ENCODE measurements around the gene OLFML3. TPM values are rescaled to one million over a fixed set of nuclear protein-coding genes. Genes with fewer than 3 reads are reported as not detected.

The OLFML3 gene
- total RNA-seq, 1 donor from 2014 or later = 6.1 TPM

DNA sequence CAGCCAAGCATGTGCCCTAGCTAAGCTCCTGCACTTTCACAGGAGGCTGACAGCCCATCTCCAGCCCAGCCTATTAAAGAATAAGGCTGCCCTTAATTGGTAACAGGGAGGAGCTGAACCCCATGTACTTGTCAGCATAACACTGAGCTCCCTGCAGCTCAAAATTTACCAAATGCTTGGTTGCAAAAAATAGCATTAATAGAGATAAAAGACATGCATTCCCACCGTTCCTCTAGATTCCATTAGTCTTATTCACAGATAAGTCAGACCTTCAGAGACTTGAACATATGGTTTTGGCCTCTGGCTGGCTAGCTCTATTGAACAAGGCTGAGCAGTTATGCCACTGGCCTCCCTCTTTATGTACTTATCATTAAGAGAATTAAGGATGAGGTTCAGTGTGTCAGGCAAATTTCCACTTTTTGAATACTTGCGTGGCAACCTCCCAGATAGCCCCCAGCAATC, 29.2 kb downstream of the OLFML3 start:
- TF ChIP-seq CTCF (conservative IDR thresholded peaks at IDR 0.05) = no peak
- Mint-ChIP-seq H3K9me3 (peaks cover 10% of the 10 kb centered on the region), H3K4me1 (peaks cover 4% of the 10 kb centered on the region), H3K4me3 (no peak overlapping the region), H3K36me3 (ENCODE audit: low read depth) (no peaks in the 10 kb centered on the region), H3K27ac (ENCODE audit: unreplicated experiment) (no peak overlapping the region), H3K27me3 (ENCODE audit: low read depth) (no peaks in the 10 kb centered on the region)
- DNase-seq (ENCODE audit: low read depth, low spot score) = no peak

DNA sequence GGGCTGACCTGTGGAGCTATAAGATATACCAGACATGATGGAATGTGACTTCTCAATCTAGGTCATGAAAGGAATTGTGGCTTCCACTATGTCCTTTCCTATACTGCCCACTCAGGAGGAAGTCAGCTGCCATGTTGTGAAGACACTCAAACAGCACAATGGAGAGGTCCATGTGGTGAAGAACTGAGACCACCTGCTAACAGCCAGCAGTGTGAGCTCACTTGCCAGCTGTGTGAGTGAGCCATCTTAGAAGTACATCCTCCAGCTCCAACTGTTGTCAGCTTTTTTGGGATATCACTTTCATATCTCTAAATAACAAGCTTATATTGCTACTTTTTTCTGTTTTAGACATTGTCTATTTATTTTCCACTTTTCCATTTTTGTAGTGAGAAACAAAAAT, 29.7 kb downstream of the OLFML3 start:
- H3K4me3 Mint-ChIP-seq = no peak overlapping the region
- no peaks in the 10 kb centered on the region for H3K36me3 Mint-ChIP-seq (ENCODE audit: low read depth)
- no peak overlapping the region for H3K27ac Mint-ChIP-seq (ENCODE audit: unreplicated experiment)
- no peak for TF ChIP-seq CTCF (conservative IDR thresholded peaks at IDR 0.05)
- H3K27me3 Mint-ChIP-seq (ENCODE audit: low read depth) = no peaks in the 10 kb centered on the region
- DNase-seq (ENCODE audit: low read depth, low spot score) = no peak
- peaks cover 10% of the 10 kb centered on the region for H3K9me3 Mint-ChIP-seq
- no peaks in the 10 kb centered on the region for H3K4me1 Mint-ChIP-seq

GRCh38 chr1:114009393-114009792, 30.1 kb downstream of the OLFML3 start:
- no peak for TF ChIP-seq CTCF (conservative IDR thresholded peaks at IDR 0.05)
- Mint-ChIP-seq H3K27me3 (ENCODE audit: low read depth) (no peaks in the 10 kb centered on the region), H3K9me3 (peaks cover 7% of the 10 kb centered on the region)

DNA sequence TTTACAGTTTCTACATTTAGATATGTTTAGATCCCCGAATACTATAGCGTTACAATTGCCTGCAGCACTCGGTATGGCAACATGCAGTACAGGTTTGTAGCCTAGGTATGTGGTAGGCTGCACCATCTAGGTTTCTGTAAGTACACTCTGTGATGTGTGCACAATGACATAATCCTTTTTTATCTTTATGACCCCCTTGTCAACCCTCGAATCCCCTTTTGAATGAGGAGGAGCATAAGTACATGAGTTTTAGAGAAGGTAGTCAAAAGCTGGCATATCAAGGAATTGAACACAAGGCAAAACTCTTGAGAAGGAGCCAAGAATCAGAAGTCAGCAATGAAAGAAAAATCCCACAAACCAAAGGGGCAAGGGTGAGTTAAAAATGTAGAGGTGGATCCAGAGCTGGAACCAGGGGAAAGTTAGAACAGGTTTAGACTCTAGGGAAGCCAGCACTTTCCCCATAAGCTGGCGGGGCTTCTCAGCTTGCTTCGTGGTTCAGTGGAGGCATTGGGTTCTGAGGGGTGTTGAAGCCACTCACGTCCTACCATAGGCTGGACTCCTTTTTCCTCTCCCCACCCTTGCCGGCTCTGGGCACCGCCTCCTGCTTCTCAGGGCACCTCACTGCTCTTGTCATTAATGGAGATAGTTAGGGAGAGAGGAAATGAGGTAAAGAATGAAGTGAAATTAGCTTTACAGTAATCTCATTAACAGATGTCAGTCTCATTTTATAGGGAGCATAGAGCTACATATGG, 31.3 kb downstream of the OLFML3 start:
- no peaks in the 10 kb centered on the region for H3K4me1 Mint-ChIP-seq
- H3K27me3 Mint-ChIP-seq (ENCODE audit: low read depth) = no peaks in the 10 kb centered on the region
- H3K4me3 Mint-ChIP-seq = no peak overlapping the region
- peaks cover 2% of the 10 kb centered on the region for H3K9me3 Mint-ChIP-seq
- no peak overlapping the region for H3K27ac Mint-ChIP-seq (ENCODE audit: unreplicated experiment)
- DNase-seq (ENCODE audit: low read depth, low spot score) = no peak
- TF ChIP-seq CTCF (conservative IDR thresholded peaks at IDR 0.05) = no peak
- H3K36me3 Mint-ChIP-seq (ENCODE audit: low read depth) = no peaks in the 10 kb centered on the region

More at GRCh38 chr1:114009393-114009792, 30.1 kb downstream of the OLFML3 start:
- Mint-ChIP-seq H3K4me3 (no peak overlapping the region), H3K36me3 (ENCODE audit: low read depth) (no peaks in the 10 kb centered on the region), H3K27ac (ENCODE audit: unreplicated experiment) (no peak overlapping the region), H3K4me1 (no peaks in the 10 kb centered on the region)
- no peak for DNase-seq (ENCODE audit: low read depth, low spot score)

DNA sequence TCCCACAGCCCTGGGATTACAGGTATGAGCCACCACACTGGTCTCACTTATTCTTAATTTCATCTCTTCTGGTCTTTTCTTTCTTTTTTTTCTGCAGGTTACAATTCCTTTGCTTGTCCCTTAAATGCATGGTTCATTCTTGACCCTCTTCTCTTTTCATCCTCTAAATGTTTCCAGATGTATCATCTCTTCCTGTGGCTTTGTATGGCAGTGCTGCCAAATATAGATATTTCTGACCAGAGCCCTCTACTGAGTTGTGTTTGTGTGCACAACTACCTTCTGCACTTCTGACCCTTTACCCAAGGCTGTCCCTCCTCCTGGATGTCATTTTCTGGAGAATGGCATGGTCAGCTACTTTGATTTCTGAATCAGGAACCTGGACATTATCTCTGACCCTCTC, 32.5 kb downstream of the OLFML3 start:
- Mint-ChIP-seq H3K36me3 (ENCODE audit: low read depth) (no peaks in the 10 kb centered on the region), H3K27ac (ENCODE audit: unreplicated experiment) (no peak overlapping the region), H3K27me3 (ENCODE audit: low read depth) (no peaks in the 10 kb centered on the region), H3K4me1 (no peaks in the 10 kb centered on the region), H3K4me3 (no peak overlapping the region), H3K9me3 (no peaks in the 10 kb centered on the region)
- TF ChIP-seq CTCF (conservative IDR thresholded peaks at IDR 0.05) = no peak
- DNase-seq (ENCODE audit: low read depth, low spot score) = no peak

Measured in neural crest cell (in vitro differentiated cells).